BJ (cell line): ENCODE results near the gene COL18A1. TPM values are rescaled to one million over a fixed set of nuclear protein-coding genes. Genes with fewer than 3 reads are reported as not detected.
"Not testable (repeated sequence)": the region's sequence is repeated elsewhere in the genome, so short reads cannot be mapped to it uniquely, and the experiment has no call there.

Source experiments
- CTCF ChIA-PET: fragments of 350-600 bp; formaldehyde crosslinking; extraction: SDS; loops from one replicate; lab custom pipeline; 2021; ENCODE audit warnings: antibody characterized with exemption, inconsistent platforms; lab: Yijun Ruan, JAX
- POLR2A ChIA-PET: fragments of 300-600 bp; sonication (Branson Sonifier 250); formaldehyde crosslinking; extraction: SDS; loops from one replicate; lab custom pipeline; 2021; ENCODE audit warnings: antibody characterized with exemption; lab: Charles Lee
- DNase-seq: peaks from one replicate; pipeline ENCODE4 v3.0.0-alpha.2; 2011; ENCODE audit warnings: low read depth
- H3K27me3 ChIP-seq: 2 replicates; pipeline ENCODE4 v1.6.0; 2011; ENCODE audit warnings: low read length; ENCODE audit not compliant: control insufficient read depth, insufficient read depth
- H3K36me3 ChIP-seq: 2 replicates; pipeline ENCODE4 v1.5.1; 2011; ENCODE audit warnings: low read length; ENCODE audit not compliant: control insufficient read depth, insufficient read depth
- H3K4me3 ChIP-seq: 2 replicates; pipeline ENCODE4 v1.5.1; 2011; ENCODE audit warnings: low read depth, mild to moderate bottlenecking, control low read depth, low read length
- polyA plus RNA-seq: library from polyadenylated mRNA; depleted of rRNA; stranded (reverse); fragments of >200 nt; gene quantifications from 2 replicates; pipeline ENCODE4 v1.2.3, GENCODE V29; 2011
- TF ChIP-seq, protein P1 (sequence below): IDR thresholded peaks from 2 replicates; pipeline ENCODE4 v1.5.1; 2011; ENCODE audit warnings: low read depth, mild to moderate bottlenecking, control low read depth, inconsistent platforms, low read length, moderate library complexity; ENCODE audit not compliant: insufficient read depth

The COL18A1 gene
- polyA plus RNA-seq, 1 experiment = 99.7 TPM

DNA sequence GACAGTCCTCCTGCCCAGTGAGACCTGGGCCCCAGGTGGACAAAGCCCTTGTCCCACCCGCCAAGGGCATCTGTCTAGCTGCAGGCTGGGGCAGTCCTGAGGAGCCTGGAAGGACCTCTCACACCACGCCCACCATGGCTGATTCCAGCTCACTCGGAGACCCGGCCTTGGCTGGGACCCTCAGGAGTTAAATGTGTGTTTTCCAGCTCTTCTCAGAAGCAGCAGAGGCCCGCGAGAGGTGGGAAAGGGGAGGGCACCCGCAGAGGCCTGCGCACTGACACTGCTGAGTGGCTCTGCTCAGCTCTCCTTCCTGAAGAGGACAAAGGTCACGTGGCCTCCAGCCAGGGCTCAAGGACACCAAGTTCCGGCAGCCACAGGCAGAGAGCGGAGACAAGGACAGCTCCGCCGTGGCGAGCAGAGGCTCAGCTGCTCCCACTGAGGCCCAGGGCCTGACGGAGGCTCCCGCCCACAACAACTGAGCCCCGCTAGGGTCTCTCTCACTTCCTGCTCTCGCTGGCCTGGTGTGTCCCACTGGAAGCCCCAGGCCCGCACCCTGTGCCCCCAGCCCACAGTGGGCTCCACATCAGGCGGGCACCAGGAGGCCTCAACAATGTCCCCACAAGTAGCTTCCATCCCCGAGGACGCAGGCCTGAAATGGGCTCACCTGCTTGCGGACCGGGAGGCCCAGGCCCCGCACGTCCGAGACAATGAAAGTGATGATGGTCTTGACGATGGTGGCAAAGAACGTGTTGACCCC is 120.4 kb downstream of the COL18A1 start:
- TF ChIP-seq, protein P1, sequence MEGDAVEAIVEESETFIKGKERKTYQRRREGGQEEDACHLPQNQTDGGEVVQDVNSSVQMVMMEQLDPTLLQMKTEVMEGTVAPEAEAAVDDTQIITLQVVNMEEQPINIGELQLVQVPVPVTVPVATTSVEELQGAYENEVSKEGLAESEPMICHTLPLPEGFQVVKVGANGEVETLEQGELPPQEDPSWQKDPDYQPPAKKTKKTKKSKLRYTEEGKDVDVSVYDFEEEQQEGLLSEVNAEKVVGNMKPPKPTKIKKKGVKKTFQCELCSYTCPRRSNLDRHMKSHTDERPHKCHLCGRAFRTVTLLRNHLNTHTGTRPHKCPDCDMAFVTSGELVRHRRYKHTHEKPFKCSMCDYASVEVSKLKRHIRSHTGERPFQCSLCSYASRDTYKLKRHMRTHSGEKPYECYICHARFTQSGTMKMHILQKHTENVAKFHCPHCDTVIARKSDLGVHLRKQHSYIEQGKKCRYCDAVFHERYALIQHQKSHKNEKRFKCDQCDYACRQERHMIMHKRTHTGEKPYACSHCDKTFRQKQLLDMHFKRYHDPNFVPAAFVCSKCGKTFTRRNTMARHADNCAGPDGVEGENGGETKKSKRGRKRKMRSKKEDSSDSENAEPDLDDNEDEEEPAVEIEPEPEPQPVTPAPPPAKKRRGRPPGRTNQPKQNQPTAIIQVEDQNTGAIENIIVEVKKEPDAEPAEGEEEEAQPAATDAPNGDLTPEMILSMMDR = no peak
- H3K27me3 ChIP-seq = no peaks in the 10 kb centered on the region
- ChIA-PET POLR2A (no interaction called here), CTCF (interaction anchor here (0.7 kb wide), 1 partner anchor 296 kb away, joined by 3 read pairs; no protein-coding TSS in a partner anchor)
- no peak overlapping the region for H3K4me3 ChIP-seq
- peaks cover 6% of the 10 kb centered on the region for H3K36me3 ChIP-seq
- no peak for DNase-seq

DNA sequence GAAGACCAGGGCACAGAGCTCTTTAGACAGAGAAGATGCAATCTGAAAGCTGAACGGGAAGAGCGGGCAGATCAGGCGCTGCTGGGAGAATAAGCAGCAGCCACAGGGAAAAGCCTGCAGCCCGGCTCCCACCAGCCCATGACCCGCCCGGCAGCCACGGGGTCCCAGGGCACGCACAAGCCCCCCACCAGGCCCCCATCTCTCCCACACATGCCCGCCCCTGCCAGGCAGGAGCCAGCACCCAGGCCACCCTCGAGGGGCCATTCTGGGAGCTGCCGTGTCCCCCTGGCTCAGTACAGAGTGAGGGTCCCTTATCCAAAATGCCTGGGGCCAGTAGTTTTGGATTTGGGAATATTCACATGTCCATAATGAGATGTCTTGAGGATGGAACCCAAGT is 120.9 kb downstream of the COL18A1 start:
- peaks cover 6% of the 10 kb centered on the region for H3K36me3 ChIP-seq
- H3K4me3 ChIP-seq = no peak overlapping the region
- no peak for DNase-seq
- ChIA-PET POLR2A (no interaction called here), CTCF (interaction anchor here (0.7 kb wide), 1 partner anchor 295 kb away, joined by 3 read pairs; no protein-coding TSS in a partner anchor)
- H3K27me3 ChIP-seq = no peaks in the 10 kb centered on the region
- TF ChIP-seq, protein P1 = no peak

DNA sequence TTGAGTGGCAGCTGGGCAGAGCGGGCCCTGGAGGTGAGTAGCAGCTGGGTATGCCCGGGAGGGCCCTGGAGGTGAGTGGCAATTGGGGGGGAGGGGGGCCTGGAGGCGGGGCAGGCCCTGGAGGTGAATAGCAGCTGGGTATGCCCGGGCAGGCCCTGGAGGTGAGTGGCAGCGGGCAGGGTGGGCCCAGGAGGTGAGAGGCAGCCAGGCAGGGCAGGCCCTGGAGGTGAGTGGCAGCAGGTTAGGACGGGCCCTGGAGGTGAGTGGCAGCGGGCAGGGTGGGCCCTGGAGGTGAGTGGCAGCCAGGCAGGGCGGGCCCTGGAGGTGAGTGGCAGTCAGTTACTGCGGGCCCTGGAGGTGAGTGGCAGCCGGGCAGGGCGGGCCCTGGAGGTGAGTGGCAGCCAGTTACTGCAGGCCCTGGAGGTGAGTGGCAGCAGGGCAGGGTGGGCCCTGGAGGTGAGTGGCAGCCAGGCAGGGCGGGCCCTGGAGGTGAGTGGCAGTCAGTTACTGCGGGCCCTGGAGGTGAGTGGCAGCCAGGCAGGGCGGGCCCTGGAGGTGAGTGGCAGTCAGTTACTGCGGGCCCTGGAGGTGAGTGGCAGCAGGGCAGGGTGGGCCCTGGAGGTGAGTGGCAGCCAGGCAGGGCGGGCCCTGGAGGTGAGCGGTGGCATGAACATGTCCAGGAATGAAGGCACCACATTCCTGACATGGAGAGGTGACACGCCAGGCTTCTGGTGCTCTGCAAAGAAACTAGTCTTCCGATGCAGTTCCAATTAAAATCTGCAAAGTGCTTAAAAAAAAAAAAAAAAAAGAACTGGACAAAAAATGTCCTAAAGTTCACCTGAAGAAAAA is 122.4 kb downstream of the COL18A1 start:
- H3K27me3 ChIP-seq, H3K4me3 ChIP-seq, POLR2A ChIA-PET, DNase-seq, H3K36me3 ChIP-seq, CTCF ChIA-PET: not testable (repeated sequence)

DNA sequence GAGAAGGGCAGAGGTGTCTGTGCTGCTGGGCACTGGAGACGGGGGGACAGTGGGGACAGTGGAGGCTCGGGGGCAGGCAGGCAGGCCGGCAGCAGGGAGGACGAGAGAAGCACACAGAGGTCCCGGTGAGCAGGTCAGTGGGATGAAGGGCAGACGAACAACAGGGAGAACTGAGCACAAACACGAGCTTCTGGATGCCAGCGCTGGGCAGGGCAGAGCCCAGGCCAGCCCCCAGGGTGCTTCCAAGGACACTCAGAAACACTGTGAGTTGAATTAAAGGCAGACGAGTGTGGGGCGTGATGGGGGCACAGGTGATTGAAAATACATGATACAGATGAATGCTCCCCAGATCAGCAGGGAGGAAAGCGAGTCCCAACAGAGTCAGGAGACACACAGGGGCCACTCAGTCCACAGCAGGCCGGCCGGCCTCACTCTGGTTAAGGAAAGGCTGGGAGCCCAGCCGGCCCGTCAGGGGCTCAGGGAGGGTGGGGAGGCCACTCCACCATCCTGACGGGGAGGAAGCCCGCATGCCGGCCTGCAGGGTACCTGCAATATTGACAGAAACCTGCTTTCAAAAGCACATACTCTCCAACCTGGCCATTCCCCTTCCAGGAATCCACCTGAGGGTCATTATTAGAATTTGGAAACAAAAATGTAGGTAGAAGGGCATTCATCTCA is 123.2 kb downstream of the COL18A1 start:
- Histone ChIP-seq H3K36me3 (peaks cover 6% of the 10 kb centered on the region), H3K4me3 (no peak overlapping the region), H3K27me3 (no peaks in the 10 kb centered on the region)
- ChIA-PET CTCF (no interaction called here), POLR2A (no interaction called here)
- no peak for DNase-seq
- TF ChIP-seq, protein P1 = no peak

DNA sequence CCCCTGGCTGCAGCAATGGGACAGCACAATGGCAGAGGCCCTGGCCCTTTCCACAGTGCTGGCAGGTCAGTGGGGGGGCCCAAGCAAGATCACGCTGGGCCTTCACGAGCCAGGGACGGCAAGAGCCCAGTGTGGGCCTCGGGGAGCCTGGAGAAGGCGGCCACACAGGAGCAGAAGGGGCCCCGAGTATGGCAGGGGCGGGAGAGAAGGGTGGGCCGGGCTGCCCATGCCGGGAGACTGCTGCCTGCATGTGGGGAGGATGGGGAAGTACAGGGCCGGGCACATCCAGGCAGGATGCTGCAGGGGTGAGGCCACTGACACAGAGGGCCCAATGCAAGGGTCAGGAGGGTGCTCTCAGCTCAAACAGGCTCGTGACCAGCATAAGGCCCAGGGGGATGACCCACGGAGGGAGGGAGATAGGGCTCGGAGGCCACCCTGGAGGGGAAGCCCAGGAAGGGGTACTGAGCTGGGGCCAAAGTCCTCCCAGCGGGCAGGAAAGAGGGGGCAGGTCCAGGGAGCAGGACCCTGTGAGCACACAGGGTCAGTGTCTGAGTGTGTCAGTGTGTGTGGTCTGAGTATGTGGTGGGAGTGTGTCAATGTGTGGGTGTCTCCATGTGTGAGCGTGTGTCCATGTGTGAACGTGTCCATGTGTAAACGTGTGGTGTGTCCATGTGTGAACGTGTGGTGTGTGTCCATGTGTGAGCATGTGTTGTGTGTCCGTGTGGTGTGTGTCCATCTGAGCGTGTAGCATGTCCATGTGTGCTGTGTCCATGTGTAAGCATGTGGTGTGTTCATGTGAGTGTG is 124.2 kb downstream of the COL18A1 start:
- POLR2A ChIA-PET = no interaction called here
- TF ChIP-seq, protein P1 = no peak

More for the DNA sequence above, 124.2 kb downstream of the COL18A1 start:
- no peak overlapping the region for H3K4me3 ChIP-seq
- H3K36me3 ChIP-seq = peaks cover 6% of the 10 kb centered on the region
- DNase-seq = no peak
- no peaks in the 10 kb centered on the region for H3K27me3 ChIP-seq
- CTCF ChIA-PET = no interaction called here
